Sigmoid colon (tissue), 4 donors: ENCODE measurements around the gene ZIC1.

Source experiments
- EP300 ChIP-seq, 4 donors: sonication (generic); formaldehyde crosslinking; IDR thresholded peaks; one replicate each; pipeline ENCODE4 v1.6.1; 2017; ENCODE audit warnings: antibody characterized with exemption in 4 of 4
- POLR2A ChIP-seq, 2 donors: fragments of 450-650 bp; IDR thresholded peaks; one replicate each; pipeline ENCODE4 v1.6.1; 2016; ENCODE audit warnings: antibody characterized with exemption in 2 of 2, mild to moderate bottlenecking in 2 of 2, moderate library complexity in 2 of 2
- POLR2AphosphoS5 ChIP-seq, 4 donors: sonication (generic); formaldehyde crosslinking; IDR thresholded peaks; one replicate each; pipeline ENCODE4 v1.6.1; 2017; ENCODE audit warnings: antibody characterized with exemption in 4 of 4
- TF ChIP-seq, protein P1 (sequence below), 4 experiments: fragments of 450-650 bp in 3 of 4; fragments of 200-600 bp in 1 of 4; IDR thresholded peaks; one replicate each; pipeline ENCODE4 v1.5.1; 2016 to 2019; ENCODE audit warnings: antibody characterized with exemption in 4 of 4, mild to moderate bottlenecking in 3 of 4, moderate library complexity in 2 of 4

DNA sequence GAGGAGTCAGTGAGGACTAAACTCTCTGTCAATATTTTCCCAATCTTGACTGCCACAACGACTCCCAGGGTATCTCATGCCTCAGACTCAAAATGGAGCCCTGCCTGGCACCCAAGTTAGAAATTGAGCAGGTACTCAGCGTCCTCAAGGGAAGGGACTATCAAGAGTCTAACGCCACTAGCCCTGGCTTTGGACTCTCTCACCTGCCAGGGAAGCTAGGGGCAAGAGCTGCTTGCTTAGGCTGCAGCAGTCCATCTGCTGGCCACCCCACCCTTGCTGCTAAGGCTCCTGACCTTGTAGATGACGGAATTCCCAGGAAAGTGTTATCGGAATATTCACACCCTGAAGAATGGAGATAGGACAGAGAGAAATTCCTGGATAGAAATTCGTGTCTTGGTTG is 35.9 kb upstream of the ZIC1 start:
- TF ChIP-seq POLR2A (IDR thresholded peaks at IDR 0.05) = no peak
- TF ChIP-seq, protein P1, sequence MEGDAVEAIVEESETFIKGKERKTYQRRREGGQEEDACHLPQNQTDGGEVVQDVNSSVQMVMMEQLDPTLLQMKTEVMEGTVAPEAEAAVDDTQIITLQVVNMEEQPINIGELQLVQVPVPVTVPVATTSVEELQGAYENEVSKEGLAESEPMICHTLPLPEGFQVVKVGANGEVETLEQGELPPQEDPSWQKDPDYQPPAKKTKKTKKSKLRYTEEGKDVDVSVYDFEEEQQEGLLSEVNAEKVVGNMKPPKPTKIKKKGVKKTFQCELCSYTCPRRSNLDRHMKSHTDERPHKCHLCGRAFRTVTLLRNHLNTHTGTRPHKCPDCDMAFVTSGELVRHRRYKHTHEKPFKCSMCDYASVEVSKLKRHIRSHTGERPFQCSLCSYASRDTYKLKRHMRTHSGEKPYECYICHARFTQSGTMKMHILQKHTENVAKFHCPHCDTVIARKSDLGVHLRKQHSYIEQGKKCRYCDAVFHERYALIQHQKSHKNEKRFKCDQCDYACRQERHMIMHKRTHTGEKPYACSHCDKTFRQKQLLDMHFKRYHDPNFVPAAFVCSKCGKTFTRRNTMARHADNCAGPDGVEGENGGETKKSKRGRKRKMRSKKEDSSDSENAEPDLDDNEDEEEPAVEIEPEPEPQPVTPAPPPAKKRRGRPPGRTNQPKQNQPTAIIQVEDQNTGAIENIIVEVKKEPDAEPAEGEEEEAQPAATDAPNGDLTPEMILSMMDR (IDR thresholded peaks at IDR 0.05) = no peak
- TF ChIP-seq POLR2AphosphoS5 (IDR thresholded peaks at IDR 0.05) = no peak
- TF ChIP-seq EP300 (IDR thresholded peaks at IDR 0.05) = no peak
